Measurements from ENCODE around the gene KRT38.

KRT38 gene

DNA sequence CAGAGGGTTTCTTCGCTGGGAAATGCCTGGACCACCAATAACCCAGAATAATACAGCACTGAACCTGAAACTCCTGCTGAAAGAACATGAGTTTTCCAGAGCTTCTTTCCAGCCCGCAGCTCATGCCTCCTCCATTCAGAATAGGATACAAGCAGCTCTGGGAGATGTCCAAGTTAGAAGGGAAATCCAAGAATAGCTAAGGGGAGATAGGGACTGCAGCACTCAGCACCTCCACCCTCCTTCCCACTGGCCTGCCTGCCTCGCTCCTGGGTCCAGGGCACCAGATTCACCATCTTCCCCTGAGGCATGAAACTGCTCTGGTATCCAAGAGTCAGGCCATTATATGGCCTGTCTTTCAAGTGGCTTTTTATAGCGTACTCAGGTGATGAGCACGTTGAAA lies 47.5 kb downstream of the KRT38 start:
- TF ChIP-seq, protein P1, sequence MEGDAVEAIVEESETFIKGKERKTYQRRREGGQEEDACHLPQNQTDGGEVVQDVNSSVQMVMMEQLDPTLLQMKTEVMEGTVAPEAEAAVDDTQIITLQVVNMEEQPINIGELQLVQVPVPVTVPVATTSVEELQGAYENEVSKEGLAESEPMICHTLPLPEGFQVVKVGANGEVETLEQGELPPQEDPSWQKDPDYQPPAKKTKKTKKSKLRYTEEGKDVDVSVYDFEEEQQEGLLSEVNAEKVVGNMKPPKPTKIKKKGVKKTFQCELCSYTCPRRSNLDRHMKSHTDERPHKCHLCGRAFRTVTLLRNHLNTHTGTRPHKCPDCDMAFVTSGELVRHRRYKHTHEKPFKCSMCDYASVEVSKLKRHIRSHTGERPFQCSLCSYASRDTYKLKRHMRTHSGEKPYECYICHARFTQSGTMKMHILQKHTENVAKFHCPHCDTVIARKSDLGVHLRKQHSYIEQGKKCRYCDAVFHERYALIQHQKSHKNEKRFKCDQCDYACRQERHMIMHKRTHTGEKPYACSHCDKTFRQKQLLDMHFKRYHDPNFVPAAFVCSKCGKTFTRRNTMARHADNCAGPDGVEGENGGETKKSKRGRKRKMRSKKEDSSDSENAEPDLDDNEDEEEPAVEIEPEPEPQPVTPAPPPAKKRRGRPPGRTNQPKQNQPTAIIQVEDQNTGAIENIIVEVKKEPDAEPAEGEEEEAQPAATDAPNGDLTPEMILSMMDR (conservative IDR thresholded peaks at IDR 0.05; ENCODE audit: low read depth, low read length), result no peak
- no peak overlapping the region for H3K4me3 ChIP-seq (ENCODE audit: low read length)
- DNase-seq (ENCODE audit: low read depth), result no peak

DNA sequence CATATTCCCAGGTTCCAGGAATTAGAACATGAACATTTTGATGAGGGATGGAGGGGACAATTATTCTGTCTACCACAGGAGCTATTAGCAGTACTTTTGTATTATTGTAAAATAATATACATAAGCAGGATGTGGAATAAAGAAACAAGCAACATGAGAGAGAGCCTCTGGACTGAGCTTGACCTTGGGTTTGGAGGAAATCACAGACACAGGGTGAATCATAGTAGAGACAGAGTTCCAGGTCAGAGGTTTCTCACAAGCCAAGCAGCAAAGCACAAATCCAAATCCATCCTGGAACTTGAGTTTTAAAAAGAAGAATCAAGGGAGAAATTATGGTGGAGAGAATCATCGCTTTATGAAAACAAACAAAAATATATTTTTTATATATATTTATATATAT lies 48.5 kb downstream of the KRT38 start:
- no peak for DNase-seq (ENCODE audit: low read depth)
- TF ChIP-seq, protein P1 (conservative IDR thresholded peaks at IDR 0.05; ENCODE audit: low read depth, low read length), result no peak
- no peak overlapping the region for H3K4me3 ChIP-seq (ENCODE audit: low read length)

DNA sequence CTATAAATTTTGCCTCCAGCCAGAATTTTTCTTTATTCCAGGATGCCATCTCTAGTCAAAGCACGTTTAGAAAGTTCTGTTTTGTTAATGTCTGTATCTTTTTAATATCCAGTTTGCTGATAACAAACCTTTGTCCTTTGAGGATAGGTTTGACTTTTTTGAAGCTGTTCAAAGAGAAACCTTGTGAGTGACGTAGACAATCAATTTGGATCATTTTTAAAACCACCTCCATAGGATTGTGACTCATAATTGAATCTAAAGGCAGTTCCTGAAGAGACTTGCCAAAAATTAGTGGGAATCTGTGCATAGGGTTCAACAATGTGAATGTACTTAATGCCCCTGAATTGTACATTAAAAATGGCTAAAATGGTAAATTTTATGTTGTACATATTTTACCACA lies 49.2 kb downstream of the KRT38 start:
- no peak overlapping the region for H3K4me3 ChIP-seq (ENCODE audit: low read length)
- DNase-seq (ENCODE audit: low read depth), result no peak
- TF ChIP-seq, protein P1 (conservative IDR thresholded peaks at IDR 0.05; ENCODE audit: low read depth, low read length), result no peak

DNA sequence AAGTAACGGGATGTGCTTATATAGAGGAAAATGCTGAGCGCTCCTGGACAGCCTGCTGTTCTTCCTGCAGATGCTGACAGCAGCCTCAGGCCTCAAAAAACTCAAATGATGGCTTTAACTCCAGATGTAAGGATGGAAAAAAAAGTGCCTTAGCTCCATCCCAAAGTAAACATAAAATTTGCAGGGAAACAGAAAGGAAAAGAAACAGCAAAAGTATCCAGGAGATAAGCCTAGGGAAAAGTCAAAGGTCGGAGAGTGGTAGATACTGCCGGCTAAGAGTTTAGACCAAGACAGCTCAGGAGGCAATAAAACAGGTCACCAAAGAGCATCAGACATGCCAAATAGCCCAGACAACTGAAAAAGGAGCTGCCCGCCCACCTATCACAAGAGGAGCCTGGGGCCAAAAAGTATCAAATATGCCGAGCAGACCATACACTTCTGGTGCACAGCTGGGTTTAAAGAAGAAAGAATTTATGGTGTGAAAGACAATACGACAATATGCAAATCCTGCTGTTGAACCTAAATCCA lies 50.3 kb downstream of the KRT38 start:
- TF ChIP-seq, protein P1 (conservative IDR thresholded peaks at IDR 0.05; ENCODE audit: low read depth, low read length), result no peak
- H3K4me3 ChIP-seq (ENCODE audit: low read length), result no peak overlapping the region
- no peak for DNase-seq (ENCODE audit: low read depth)

DNA sequence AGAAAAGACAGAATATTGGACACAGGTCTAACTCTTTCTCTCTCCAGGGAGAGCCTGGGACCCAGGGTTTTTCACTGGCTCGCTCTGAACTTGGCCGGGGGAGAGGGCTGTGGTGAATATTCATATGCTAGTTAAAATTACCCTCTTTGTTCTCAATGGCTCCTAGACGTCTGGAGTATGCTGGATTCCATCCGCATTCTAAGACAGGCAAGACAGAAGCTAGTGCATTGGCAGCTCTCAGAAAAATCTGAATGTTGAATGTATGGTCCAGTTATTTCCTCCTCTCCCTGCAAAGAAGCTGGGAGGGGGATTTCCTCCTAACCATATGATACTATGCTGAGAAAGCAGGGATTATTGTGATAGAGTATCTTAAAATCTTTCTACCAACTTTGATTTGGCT lies 53.1 kb downstream of the KRT38 start:
- TF ChIP-seq, protein P1 (conservative IDR thresholded peaks at IDR 0.05; ENCODE audit: low read depth, low read length), result no peak
- no peak overlapping the region for H3K4me3 ChIP-seq (ENCODE audit: low read length)
- no peak for DNase-seq (ENCODE audit: low read depth)

DNA sequence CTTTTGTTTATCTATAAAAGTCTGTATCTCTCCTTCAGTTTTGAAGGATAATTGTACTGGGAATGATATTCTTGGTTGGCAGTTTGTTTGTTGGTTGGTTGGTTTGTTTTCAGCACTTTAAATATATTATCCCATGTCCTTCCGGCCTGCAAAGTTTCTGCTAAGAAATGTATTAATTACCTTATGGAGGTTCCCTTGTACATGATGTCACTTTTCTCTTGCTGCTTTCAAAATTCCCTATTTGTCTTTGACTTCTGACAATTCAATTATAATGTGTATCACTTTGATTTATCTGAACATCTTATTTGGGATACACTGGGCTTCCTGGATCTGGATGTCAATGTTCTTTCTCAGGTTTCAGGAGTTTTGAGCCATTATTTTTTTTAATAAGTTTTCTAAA lies 54.6 kb downstream of the KRT38 start:
- TF ChIP-seq, protein P1 (conservative IDR thresholded peaks at IDR 0.05; ENCODE audit: low read depth, low read length), result no peak
- DNase-seq (ENCODE audit: low read depth), result no peak
- H3K4me3 ChIP-seq (ENCODE audit: low read length), result no peak overlapping the region

Data from retinal pigment epithelial cell (primary cell).